ENCODE data around the gene ROS1.

ROS1 gene

DNA sequence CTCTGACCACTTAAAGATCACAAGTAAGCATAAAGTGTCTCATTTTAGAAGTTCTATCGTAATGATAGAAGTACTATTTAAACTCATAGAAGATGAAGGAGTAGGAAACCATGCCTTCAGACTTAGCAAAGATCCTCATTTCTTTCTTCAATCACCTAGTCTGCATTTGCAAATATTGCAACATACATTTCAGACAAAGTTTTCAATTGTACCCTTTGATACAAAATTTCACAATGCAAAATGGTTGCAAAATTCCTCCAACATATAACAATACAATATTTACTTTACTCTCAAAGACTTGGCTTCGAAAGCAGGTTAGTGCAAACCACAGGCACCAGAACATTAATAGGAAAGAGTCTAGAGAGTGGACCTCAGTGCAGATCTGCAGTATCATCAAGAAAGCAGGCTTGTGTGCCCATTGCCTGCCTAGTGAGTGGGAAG, 16.1 kb upstream of the ROS1 start:
- no peak for DNase-seq (ENCODE audit: low spot score)
- TF ChIP-seq, protein P1, sequence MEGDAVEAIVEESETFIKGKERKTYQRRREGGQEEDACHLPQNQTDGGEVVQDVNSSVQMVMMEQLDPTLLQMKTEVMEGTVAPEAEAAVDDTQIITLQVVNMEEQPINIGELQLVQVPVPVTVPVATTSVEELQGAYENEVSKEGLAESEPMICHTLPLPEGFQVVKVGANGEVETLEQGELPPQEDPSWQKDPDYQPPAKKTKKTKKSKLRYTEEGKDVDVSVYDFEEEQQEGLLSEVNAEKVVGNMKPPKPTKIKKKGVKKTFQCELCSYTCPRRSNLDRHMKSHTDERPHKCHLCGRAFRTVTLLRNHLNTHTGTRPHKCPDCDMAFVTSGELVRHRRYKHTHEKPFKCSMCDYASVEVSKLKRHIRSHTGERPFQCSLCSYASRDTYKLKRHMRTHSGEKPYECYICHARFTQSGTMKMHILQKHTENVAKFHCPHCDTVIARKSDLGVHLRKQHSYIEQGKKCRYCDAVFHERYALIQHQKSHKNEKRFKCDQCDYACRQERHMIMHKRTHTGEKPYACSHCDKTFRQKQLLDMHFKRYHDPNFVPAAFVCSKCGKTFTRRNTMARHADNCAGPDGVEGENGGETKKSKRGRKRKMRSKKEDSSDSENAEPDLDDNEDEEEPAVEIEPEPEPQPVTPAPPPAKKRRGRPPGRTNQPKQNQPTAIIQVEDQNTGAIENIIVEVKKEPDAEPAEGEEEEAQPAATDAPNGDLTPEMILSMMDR (IDR thresholded peaks at IDR 0.05): no peak
- Histone ChIP-seq H3K27ac (no peak overlapping the region), H3K4me3 (no peak overlapping the region)

DNA sequence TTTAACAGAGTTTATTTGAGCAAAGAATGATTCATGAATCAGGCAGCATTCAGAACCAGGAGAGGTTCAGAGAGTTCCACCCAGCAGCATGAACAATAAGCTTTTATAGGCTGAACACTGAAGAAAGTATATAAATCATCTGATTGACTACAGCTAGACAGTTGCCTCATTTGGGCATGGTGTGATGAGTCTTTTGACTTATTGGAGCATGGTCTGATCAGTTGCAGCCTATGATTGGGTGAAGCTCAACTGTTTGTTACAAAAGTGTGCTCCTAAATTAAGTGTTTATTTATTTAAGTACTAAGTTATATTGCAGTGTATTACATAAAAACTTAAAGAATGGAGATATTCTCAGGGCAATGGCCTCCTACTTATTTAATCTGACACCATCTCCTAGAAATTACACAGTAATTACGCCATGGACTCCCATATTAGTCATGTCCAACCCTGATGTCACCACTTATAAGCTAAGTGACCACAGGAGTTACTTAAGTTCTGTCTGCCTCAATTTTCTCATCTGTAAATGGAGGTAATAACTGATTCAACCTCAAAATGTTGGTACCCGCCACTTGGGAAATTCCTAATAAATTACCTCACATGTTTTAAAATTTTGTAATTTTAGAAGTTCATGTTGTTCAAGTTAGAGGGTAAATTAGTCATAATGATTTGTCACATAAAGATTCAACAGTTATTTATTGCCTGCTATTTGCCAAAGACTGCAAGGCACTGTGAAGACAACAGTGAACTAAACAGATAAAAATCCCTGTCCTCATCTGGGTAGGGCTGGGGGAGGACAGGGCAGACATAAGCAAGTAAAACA, 15.2 kb upstream of the ROS1 start:
- TF ChIP-seq, protein P1 (IDR thresholded peaks at IDR 0.05): no peak
- no peak overlapping the region for H3K27ac ChIP-seq
- no peak for DNase-seq (ENCODE audit: low spot score)
- no peak overlapping the region for H3K4me3 ChIP-seq

DNA sequence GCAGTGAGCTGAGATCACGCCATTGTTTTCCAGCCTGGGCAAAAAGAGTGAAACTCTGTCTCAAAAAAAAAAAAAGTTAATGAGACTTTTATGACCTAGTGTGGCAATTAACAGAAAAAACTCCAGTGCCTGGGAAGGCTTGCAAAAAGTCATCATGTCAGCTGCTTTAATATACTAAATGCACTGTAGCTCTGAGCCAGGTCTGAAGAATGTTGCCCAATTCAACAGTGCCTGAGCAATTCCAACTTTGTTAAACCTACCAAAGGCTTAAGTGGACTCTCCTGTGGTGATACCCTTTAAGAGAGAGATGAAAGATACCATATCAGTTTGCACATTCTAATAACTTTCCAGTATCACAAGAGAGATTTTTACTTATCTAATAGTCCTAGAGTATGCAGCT, 6.5 kb upstream of the ROS1 start:
- TF ChIP-seq, protein P1 (IDR thresholded peaks at IDR 0.05): no peak
- DNase-seq (ENCODE audit: low spot score): no peak
- H3K4me3 ChIP-seq: no peak overlapping the region
- no peak overlapping the region for H3K27ac ChIP-seq

DNA sequence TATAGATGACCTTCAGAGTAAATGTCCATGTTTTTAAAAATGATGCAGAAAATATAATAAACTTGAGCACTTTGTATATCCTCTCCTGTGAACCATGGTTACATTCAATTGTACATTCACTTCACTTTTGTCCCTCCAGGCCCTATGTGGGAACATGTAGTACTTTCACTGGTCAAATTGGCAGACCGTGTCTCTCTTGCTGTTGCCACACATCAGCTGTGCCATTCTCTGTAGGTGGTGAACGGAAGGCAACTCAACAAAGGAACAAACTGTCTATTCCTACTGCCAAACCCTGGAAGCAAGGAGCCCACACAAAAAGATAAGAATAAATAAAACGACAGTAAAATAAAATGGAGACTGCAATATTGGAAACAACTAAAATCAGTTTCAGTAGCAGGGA, 2.0 kb downstream of the ROS1 start:
- no peak overlapping the region for H3K27ac ChIP-seq
- no peak for DNase-seq (ENCODE audit: low spot score)
- TF ChIP-seq, protein P1 (IDR thresholded peaks at IDR 0.05): no peak
- no peak overlapping the region for H3K4me3 ChIP-seq

DNA sequence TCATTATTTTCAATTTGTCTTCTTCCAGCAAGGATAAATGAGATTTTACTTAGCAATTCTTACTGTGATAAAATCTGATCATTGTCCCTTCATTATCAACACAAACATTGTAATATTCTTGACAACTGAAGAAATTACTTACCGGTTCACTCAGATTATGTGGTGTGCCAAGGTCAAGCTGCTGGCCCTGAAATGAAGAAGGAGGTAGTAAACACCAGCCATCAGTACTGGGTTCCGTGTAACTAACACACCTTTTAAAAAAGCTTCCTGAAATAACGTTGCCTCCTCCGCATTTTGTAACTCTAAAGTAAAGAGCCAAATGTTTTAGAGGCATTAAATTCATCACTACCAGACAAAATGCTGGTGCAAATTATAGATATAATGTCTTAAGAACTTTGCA, 7.4 kb downstream of the ROS1 start:
- H3K4me3 ChIP-seq: no peak overlapping the region
- no peak for DNase-seq (ENCODE audit: low spot score)

DNA sequence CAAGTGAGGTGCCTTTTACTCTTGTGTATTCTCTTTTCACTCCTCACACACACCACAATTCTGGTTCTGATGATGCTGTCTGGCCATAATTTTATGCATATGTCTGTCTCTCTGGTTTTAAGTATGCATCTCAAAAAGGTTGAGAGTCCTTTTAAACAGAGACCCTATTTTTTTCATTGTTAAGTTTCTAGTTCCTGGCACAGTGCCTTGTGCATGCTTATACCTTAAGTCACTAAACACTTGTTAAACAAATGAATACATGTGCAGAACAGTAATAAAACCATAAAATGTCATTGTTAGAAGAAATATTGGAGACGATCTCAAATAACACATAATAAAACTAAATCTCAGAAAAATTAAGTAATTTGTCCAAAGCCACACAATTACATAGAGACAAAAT, 7.9 kb downstream of the ROS1 start:
- TF ChIP-seq, protein P1 (IDR thresholded peaks at IDR 0.05): no peak
- no peak overlapping the region for H3K27ac ChIP-seq
- H3K4me3 ChIP-seq: no peak overlapping the region
- DNase-seq (ENCODE audit: low spot score): no peak

More for the DNA sequence above, 7.4 kb downstream of the ROS1 start:
- no peak overlapping the region for H3K27ac ChIP-seq
- TF ChIP-seq, protein P1 (IDR thresholded peaks at IDR 0.05): no peak

DNA sequence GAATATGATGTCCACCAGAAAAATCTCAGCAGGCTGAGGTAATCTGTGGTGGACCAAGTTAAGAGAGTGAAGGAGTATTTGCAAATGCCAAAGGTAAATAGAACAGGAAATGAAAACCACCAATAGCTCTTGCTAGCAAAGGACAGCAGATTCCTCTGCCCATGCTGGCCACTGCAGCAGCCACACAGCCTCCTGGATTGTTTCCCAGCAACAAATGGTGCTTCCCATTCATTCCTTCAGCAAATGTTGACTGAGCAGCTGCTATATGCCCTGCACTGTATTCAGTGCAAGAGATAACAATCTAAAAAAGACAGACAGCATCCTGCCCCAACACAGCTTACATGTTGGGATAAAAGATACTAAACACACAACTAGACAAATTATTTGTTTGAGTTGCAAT, 11.0 kb downstream of the ROS1 start:
- DNase-seq (ENCODE audit: low spot score): no peak
- H3K4me3 ChIP-seq: no peak overlapping the region
- TF ChIP-seq, protein P1 (IDR thresholded peaks at IDR 0.05): no peak
- no peak overlapping the region for H3K27ac ChIP-seq
